NCI-H146 treated with DMSO at 0.1 percent for 48 hours (cell line): Measurements from ENCODE around the gene DLGAP4.

Experiments used
- DNase-seq: peaks from one replicate; lab custom pipeline; 2025; ENCODE audit not compliant: unreplicated experiment; lab: John Stamatoyannopoulos, UW

Gene DLGAP4

DNA sequence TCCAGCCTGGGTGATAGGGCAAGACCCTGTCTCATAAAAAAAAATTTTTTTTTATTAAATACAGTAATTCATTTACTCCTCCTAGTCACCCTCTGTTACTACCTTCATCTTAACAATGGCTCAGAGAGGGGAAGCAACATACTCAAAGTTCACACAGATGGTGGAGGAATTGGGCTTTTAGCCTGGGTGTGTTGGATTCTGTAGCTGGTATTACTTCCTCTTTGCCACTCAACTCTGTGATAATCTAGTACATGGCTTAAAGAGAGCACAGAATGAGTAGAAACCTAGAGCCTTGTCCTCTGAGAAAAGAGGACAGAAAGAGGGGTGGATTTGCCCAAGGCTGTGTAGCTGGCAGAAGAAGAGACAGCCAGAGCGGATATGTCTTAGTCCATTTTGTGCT, 96.6 kb downstream of the DLGAP4 start:
- DNase-seq: no peak

DNA sequence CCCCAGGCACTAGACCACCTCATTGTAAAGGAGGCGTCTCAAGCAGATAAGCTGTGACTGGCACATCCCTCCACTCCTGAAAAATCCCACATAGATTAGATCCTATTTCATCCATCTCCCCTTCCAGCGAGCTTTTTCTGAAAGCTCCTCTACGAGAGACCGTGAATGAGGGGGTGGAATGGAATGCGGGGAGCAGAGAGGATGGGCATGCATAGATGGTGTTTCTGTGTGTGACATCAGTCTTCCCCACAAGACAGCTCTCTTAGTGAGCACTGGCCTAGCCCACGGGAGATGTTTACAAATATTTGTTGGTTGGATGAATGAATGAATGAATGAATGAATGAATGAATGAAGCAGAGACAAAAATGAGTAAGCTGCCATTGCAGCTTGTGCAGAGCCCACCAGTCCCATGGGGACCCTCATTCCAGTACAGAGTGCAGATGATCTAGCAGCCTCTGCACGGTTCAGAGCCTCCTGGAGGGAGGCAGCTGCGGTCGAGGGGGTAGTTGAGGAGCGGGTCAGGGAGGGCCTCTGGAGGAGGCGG, 98.4 kb downstream of the DLGAP4 start:
- DNase-seq: no peak

DNA sequence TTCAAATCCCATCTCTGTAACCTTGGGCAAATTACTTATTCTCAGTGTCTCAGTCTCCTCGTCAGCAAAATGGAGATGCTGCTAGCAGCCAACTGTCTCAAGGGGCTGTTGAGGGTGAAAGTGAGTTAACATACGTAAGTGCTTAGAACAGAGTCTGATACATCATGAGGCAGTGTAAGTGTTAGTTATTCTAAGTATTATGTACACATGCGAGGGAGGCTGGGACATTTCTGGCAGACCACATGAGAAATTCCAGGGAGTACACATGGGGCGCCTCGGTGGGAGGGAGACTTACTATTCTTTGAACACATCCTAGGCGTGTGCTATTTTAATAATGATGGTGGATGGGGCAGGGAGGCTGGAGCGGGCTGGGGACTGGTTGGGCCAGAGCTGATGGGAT, 99.1 kb downstream of the DLGAP4 start:
- no peak for DNase-seq

DNA sequence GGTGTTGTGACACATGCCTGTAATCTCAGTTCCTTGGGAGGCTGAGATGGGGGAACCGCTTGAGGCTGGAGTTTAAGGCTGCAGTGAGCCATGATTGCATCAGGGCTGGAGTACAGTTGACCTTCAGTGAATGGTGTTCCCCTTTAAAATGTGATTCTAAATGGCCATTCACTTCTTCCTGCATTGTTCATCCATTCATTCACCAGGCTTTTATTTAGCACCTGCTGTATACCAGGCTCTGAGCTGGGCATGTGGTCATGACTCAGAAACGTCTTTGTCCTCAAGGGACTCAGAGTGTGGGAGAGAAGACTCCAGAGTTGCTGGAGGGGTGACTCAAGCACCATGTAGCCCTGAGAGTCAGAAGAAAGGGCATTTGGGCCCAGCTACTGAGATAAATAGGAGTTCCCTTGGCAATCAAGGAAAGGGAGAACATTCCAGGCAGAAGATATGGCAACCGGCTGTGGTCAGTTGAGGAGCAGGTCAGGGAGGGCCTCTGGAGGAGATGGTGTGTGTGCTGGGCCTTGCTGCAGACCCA, 101.1 kb downstream of the DLGAP4 start:
- no peak for DNase-seq

DNA sequence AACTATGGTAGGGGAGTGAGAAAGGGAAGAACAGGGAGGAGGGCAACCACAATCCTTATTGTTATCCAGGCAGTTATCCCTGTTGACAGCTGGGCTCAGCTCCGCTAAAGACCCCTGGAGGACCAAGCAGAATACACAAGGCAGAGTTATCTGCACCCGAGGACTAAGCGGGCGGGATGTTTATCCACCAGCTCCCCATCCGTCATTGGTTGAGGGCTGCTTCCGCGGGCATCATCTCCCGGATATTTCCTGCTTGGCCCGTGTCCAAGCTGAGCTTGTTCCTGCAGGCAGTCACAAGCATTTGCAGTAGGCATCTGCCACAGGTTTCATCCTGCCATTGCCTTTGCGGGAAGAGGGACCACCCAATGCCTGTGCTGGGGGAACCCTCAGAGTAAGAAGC, 102.1 kb downstream of the DLGAP4 start:
- DNase-seq: no peak

DNA sequence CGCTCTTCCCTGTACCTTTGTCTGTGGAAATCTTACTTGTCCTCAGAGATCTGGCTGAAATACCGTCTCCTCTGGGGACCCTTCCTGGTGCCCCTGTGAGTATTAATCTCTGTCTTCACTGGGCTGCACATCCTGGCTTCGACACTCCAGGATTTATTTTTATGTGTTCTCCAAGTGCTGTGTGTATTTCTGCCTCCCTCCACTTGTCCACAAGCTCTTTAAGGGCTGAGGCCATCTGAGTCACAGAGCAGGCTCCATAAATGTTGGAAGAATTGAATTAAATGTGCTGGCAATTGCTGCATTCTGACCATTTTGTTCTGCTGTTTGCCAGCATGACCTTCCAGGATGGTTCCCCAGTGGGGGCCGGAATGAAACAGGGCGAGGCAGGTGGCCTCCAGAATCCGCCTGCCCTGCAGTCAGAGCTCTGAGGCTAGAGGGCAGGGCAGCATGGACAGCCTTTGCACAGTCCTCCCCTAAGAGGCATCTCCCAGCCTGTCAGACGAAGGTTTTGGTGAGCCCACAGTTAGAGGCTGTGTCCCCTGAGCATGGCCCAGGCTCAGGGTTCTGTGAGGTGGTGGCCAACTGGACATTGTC, 105.8 kb downstream of the DLGAP4 start:
- DNase-seq: no peak

DNA sequence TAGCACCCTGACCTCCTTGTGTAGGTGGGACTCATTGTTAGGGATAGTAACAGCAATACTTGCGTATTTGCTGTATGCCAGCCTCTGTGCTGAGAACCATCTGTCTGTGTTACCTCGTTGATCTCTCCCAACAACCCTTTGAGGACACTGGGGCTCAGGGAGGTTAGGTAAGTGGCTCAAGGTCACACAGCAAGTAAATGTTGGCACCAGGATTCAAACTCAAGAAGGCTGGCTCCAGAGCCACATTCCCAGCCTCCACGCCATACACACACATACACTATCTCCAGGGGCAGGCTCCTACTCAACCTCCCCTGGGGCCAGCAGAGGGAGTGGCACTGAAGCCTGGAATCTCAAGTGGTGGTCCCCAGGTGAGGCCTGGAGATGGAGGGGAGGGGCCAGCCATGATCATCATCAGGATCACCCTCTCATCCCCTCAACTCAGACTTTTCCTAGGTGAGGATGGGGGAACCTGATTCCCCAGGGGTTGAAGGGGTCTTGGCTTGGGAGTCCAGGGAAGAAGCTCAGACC, 109.4 kb downstream of the DLGAP4 start:
- no peak for DNase-seq

DNA sequence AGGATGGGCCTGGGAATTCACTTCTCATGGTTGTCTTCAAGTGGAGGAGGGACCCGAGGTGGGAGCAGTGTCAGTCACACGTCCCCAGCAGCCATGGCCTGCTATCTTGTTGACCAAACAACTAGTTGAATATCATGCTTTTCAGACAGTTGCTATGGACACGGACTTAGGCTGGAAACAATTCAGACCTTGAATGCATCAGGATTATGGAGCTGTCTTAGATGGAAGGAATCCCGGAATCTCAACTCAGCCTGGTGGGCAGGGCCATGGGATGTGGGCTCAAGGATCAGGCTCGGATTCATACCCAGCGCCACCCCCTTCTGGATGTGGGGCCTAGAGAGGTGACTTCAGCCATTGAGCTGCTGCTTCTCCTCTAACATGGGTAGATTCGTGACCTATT, 112.6 kb downstream of the DLGAP4 start:
- no peak for DNase-seq

DNA sequence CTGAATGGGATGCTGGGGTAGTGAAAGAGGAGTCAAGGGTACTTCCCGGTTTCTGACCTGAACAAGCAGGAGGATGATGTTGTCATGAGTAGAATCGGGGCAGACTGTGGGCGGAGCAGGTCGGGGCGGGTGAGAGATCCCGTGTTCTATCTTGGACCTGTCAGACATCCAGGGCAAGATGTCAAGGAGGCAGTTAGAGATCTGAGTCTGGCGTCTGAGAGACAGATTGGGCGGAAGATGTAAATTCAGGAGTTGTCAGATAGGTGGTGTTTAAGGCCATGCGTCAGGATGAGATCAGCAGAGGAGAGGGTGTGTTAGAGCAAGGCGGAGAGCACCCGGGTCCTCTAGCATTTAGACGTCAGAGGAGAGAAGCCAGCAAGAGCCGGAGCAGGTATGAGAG, 115.5 kb downstream of the DLGAP4 start:
- no peak for DNase-seq

DNA sequence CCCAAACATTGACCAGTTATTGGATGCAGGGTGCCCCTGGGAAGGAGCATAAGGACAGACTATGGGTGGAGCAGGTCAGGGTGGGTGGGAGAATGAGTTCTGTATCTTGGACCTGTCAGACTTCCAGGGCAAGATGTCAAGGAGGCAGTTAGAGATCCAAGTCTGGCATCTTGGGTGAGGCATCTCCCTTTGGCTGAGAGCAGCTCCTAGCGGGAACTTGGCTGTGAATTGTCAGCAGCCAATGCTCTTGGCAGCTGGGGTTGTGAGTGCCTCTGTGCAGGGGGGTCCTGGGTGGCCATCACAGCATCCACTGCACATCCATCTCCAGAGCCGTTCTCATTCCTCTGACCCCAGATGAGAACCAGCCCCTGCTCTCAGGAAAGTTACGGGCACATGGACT, 118.2 kb downstream of the DLGAP4 start:
- no peak for DNase-seq

DNA sequence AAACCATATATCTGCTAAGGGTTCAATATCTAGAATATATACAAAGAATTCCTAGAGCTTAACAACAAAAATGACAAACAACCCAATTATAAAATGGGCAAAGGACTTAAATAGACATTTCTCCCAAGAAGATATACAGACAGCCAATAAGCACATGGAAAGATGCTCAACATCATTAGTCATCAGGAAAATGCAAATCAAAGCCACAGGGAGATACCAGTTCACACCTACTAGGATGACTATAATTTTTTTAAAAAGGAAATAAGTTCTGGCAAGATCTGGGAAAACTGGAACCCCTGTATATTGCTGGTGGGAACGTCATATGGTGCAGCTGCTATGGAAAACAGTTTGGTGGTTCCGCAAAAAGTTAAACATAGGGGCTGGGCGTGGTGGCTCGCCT, 119.0 kb downstream of the DLGAP4 start:
- no peak for DNase-seq

DNA sequence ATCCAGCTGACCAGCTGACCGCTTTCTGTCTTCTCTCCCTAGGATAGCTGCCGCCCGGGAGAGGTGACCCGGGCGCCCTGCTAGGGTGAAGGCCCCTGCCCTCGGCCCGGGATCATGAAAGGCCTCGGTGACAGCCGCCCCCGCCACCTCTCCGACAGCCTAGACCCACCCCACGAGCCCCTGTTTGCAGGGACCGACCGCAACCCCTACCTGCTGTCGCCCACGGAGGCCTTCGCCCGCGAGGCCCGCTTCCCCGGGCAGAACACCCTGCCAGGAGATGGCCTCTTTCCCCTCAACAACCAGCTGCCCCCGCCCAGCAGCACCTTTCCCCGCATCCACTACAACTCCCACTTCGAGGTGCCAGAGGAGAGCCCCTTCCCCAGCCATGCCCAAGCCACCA, 125.5 kb downstream of the DLGAP4 start:
- DNase-seq: no peak

DNA sequence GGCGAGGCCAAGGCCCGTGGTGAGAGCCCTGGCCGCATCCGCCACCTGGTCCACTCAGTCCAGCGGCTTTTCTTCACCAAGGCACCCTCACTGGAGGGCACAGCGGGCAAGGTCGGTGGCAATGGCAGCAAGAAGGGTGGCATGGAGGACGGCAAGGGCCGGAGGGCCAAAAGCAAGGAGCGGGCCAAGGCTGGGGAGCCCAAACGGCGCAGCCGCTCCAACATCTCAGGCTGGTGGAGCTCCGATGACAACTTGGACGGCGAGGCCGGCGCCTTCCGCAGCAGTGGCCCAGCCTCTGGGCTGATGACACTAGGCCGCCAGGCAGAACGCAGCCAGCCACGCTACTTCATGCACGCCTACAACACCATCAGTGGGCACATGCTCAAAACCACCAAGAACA, 126.0 kb downstream of the DLGAP4 start:
- no peak for DNase-seq

DNA sequence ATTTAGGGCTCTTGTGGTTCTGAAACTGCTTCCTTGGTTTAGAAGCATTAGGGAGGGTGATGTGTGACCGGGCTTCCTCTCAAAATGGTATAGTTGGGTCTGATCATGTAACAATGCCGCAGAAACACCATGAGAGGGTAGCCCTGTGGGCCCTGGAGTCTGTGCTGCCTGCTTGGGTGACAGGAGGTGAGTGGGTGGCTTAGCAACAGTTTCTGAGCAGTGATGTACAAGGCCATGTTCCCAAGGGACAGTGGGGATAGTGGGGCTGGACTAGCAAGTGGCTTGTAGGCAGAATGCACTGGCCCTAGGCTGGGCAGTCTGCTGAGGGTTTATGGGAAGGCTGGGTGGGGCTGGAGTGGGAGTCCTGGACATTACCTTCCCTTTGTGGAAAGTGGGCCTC, 128.2 kb downstream of the DLGAP4 start:
- DNase-seq: no peak

DNA sequence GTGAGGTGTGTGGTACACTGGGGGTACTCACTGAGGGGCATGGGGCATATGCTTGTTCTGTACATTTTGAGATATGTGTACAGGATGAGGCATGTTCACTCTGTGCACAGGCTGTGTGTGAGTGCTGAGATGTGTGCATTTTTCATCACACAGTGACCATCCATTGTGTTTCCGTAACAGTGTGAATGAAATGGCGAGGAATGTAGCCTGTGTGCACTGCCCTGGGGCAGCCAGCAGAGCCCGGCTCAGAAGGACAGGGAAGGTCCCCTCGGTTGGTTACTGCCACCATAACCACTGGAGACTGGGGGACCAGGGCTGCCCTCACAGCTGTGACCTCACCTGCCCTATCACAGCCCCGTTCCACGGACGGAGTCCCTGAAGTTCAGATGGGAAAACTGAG, 129.0 kb downstream of the DLGAP4 start:
- DNase-seq: no peak

DNA sequence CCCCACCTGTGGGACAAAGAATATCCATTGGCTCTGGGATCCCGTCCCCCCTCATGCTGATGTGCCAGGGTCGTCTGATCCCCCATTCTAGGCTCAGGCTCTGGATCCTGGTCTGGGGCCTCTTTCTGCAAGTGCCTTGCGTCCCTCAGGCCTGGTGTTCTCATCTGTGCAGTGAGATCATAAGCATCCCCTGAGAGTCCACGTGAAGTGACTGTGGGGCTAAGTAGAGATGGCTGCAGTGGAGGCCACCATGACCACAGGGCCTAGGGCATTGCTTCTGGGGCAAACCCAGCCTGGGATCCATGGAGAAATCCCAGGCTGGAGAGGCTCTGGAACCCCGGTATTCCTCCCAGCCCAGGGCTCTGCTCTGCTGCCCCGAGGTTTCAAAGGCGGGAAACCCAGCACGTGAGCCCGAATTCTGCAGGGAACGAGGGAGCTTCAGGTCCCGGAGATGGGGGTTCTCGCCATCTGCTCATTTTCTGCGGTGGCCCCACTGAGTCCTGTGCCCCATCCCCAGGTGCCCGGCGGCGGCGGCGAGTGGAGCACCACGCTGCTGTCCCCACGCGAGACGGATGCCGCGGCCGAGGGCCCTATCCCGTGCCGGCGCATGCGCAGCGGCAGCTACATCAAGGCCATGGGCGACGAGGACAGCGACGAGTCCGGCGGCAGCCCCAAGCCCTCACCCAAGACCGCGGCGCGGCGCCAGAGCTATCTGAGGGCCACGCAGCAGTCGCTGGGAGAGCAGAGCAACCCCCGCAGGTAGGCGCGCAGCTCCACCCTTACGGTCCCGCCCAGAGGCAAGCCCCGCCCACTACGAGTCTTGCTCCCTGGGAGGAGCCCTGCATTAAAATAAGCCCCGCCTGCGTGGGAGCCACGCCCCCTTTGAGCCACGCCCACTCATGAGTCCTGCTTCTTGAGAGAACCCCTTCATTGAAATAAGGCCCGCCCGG, 129.7 kb downstream of the DLGAP4 start:
- DNase-seq: peak; percentile 95

DNA sequence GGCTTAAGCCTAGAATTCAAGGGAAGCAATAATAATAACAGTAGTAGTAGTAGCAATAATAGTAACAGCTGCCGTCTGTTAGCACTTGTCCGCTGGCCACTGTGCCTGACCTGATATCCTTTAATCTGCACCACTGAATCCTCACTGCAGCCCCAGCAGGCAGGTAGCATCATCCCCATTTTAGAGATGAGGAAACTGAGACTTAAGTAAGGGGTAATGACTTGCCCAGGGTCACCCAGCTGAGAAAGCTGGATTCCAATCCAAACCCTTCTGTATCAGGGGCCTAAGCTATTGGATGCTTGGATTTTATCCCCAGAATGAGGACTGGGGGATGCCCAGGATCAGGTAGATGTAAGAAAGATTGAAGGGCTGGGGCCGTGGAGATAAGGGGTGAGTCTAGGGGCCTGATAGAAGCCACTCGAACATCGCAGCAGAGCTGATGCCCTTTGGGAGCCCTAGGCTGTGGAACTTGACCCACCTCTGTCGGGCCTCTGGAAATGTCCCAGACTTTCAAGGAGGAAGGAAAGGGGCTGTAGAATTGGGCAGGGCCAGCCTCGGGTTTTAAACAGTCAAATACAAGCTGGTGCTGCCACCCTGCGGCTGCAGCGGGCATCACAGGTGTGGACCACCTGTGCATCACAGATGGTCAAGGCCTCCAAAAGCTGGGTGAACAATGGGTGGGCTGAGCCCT, 133.0 kb downstream of the DLGAP4 start:
- peak; percentile 42 for DNase-seq

DNA sequence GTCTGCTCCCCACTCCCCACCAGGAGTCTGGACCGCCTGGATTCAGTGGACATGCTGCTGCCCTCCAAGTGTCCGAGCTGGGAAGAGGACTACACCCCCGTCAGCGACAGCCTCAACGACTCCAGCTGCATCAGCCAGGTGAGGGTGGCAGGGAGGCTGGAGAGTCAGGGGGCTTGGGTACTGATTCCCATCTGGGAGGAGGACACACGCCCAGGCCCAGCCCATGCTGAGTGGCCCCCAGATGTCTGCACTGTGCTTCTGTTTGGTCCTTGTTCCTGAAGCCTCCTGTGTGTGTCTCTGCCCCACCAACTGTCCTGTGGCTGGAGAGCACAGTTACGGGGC, 133.6 kb downstream of the DLGAP4 start:
- DNase-seq: no peak

DNA sequence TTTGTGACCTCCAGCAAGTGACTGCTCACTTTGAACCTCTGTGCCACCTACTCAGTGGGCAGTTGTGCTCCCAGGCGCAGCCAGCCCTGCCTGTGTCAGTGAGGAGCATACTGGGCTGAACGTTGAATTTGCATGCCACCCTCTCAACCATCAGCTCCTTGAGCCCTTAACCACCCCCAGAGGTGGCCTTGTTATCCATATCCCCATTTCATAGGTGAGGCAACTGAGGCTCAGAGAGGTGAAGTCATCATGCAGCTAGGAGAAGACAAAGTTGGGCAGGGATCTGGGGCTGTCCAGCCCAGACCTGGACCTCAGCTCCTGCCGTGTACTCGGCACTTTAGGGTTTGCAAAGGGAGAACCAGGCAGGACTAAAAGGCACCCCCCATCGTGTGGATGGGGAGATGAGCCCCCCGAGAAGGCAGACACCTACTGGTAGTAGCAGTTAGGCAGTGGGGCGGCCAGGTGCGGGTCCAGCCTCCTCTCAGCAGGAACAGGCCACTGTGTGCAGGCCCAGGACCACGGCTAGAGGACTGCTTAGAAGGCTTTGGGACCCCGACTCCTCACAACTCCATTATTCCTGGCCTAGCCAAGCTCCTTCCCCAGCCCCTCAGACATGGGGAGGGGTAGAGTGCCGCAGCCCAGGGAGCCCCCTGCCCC, 134.4 kb downstream of the DLGAP4 start:
- no peak for DNase-seq

DNA sequence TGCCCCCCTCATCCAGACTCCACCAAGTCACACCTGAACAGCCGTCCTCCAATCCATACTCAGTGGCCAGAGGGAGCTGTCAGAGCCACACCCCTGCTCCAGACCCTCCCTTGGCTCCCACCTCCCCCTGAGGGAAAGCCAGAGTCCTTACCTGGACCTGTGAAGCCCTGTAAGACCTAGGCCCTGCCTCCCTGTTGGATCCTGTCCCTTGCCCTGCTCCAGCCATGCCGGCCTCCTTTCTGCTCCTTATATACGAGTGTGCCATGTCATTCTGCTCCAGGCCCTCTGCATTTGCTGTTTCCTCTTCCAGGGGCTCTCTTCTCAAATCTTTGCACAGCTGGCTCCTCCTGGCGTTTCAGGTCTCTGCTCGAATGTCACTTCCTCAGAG, 134.9 kb downstream of the DLGAP4 start:
- no peak for DNase-seq

DNA sequence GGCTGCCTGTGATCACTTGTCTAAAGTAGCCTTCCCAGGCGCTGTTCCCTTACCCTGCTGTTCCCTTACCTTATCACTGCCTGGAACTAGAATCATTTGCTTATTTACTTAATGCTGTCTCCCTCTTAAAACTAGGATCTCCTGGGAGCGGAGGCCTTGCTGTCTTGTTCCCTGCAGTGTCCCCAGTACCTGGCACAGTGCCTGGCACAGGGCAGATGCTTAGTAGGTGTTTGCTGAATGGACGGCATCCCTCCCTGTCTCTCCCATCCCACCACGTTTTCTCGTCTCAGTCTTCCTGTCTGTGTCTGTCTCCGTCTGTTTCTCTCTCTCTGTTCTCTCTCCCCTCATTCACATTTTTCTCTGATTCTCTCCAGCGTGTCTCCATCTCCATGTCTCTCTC, 135.3 kb downstream of the DLGAP4 start:
- no peak for DNase-seq
